HepG2 (cell line): ENCODE results near the gene ABRACL. TPM values are rescaled to one million over a fixed set of nuclear protein-coding genes. Genes with fewer than 3 reads are reported as not detected.

Source experiments
- ATAC-seq: fragments of 200-7000 bp; cut with Tn5 transposase; 3 replicates; pipeline ENCODE4 v1.9.1; 2020; ENCODE audit warnings: mild to moderate bottlenecking, moderate library complexity
- BruUV-seq: library from RNA; stranded (reverse); fragments of 400-500 nt; replicated peaks from 2 replicates; lab custom pipeline; 2021; lab: Mats Ljungman, UMichigan
- CTCF ChIA-PET: fragments of 300-600 bp; formaldehyde crosslinking; extraction: SDS; loops from one replicate; lab custom pipeline; 2021; ENCODE audit warnings: low total read pairs, inconsistent platforms, low intra/inter-chr PET ratio; lab: Yijun Ruan, JAX
- POLR2A ChIA-PET: fragments of 350-600 bp; sonication (Branson Sonifier 250); formaldehyde crosslinking; loops from one replicate; lab custom pipeline; 2020; ENCODE audit warnings: antibody characterized with exemption, inconsistent platforms; lab: Yijun Ruan, JAX
- DNase-seq: peaks from one replicate; pipeline ENCODE4 v3.0.0-alpha.2; 2015; ENCODE audit warnings: low spot score
- FAIRE-seq: peaks from 3 replicates; lab custom pipeline; 2011; peaks lifted over from hg19 to GRCh38; lab: Jason Lieb, UNC
- H2AFZ ChIP-seq: one replicate; pipeline ENCODE4 v1.6.1; 2011; ENCODE audit warnings: low read length, inconsistent platforms
- H3K27ac ChIP-seq: fragments of 300-600 bp; 3 replicates; pipeline ENCODE4 v1.8.0; 2011; ENCODE audit warnings: mixed run types, mild to moderate bottlenecking, mixed read lengths, low read length, inconsistent platforms; ENCODE audit not compliant: insufficient read depth; ENCODE audit errors: extremely low read length
- H3K27me3 ChIP-seq, 2 experiments: fragments of 200-600 bp in 1 of 2; 2 replicates in 1 of 2; 3 replicates in 1 of 2; pipeline versions ENCODE4 v1.6.0 to v1.8.0; 2011; ENCODE audit warnings: low read length in 2 of 2, mild to moderate bottlenecking in 2 of 2, moderate library complexity in 2 of 2, inconsistent platforms in 1 of 2; ENCODE audit not compliant: insufficient read depth in 2 of 2, control insufficient read depth in 1 of 2
- H3K36me3 ChIP-seq, 2 experiments: fragments of 200-600 bp in 1 of 2; replicated peaks in 1 of 2; 2 replicates in 1 of 2; 3 replicates in 1 of 2; pipeline versions ENCODE4 v1.5.1 to v1.8.0; 2011; ENCODE audit warnings: low read length in 2 of 2, inconsistent platforms in 1 of 2; ENCODE audit not compliant: insufficient read depth in 2 of 2, control insufficient read depth in 1 of 2
- H3K4me1 ChIP-seq: 2 replicates; pipeline ENCODE4 v1.5.1; 2012; ENCODE audit warnings: low read length, inconsistent platforms; ENCODE audit not compliant: insufficient read depth
- H3K4me2 ChIP-seq: 2 replicates; pipeline ENCODE4 v1.6.0; 2011; ENCODE audit warnings: low read depth, low read length, inconsistent platforms
- H3K4me3 ChIP-seq, 3 experiments: fragments of 200-600 bp in 1 of 3; sonication (generic), shearing (Covaris generic) in 1 of 3; replicated peaks in 1 of 3; 2 replicates each; pipeline ENCODE4 v1.5.1; 2011 to 2016; ENCODE audit warnings: low read length in 3 of 3, inconsistent platforms in 2 of 3, low read depth in 2 of 3, mild to moderate bottlenecking in 2 of 3, control low read depth in 1 of 3, mixed read lengths in 1 of 3; ENCODE audit not compliant: insufficient read depth in 1 of 3
- H3K79me2 ChIP-seq: one replicate; pipeline ENCODE4 v1.6.1; 2011; ENCODE audit warnings: low read length, inconsistent platforms; ENCODE audit not compliant: insufficient read depth
- H3K9ac ChIP-seq: 2 replicates; pipeline ENCODE4 v1.6.0; 2011; ENCODE audit warnings: mild to moderate bottlenecking, low read depth, low read length, inconsistent platforms; ENCODE audit not compliant: insufficient read depth
- H3K9me3 ChIP-seq: 2 replicates; pipeline ENCODE4 v1.5.1; 2012; ENCODE audit warnings: mild to moderate bottlenecking, low read length
- H4K20me1 ChIP-seq: 2 replicates; pipeline ENCODE4 v1.6.0; 2011; ENCODE audit warnings: inconsistent platforms, mild to moderate bottlenecking, low read length, moderate library complexity; ENCODE audit not compliant: insufficient read depth
- HMGXB3 ChIP-seq: sonication (generic); formaldehyde crosslinking; IDR thresholded peaks from 2 replicates; pipeline ENCODE4 v1.4.0; 2020; ENCODE audit warnings: missing genetic modification reagents, borderline replicate concordance
- MZF1 ChIP-seq: sonication (generic); formaldehyde crosslinking; IDR thresholded peaks from 2 replicates; pipeline ENCODE4 v1.8.1; 2023; ENCODE audit warnings: mild to moderate bottlenecking, missing genetic modification reagents, borderline replicate concordance
- SMARCC2 ChIP-seq: fragments of 450-650 bp; IDR thresholded peaks from 2 replicates; pipeline ENCODE4 v1.6.1; 2017; ENCODE audit warnings: antibody characterized with exemption, mild to moderate bottlenecking
- TCF12 ChIP-seq, 2 experiments: fragments of 450-650 bp in 1 of 2; sonication (generic) in 1 of 2; formaldehyde crosslinking in 1 of 2; IDR thresholded peaks; 2 replicates each; pipeline versions ENCODE4 v1.6.1 to v1.8.0; 2017 to 2022; ENCODE audit warnings: antibody characterized with exemption in 1 of 2, mild to moderate bottlenecking in 1 of 2, missing genetic modification reagents in 1 of 2, moderate library complexity in 1 of 2
- ZBTB40 ChIP-seq, 2 experiments: fragments of 450-650 bp in 1 of 2; sonication (generic) in 1 of 2; formaldehyde crosslinking in 1 of 2; IDR thresholded peaks; 2 replicates each; pipeline versions ENCODE4 v1.6.1 to v1.8.0; 2016 to 2022; ENCODE audit warnings: antibody characterized with exemption in 1 of 2, mild to moderate bottlenecking in 1 of 2, missing genetic modification reagents in 1 of 2
- ZBTB49 ChIP-seq: sonication (generic); formaldehyde crosslinking; IDR thresholded peaks from 2 replicates; pipeline ENCODE4 v1.4.0; 2020; ENCODE audit warnings: missing genetic modification reagents, borderline replicate concordance
- ZNF83 ChIP-seq: sonication (generic); formaldehyde crosslinking; IDR thresholded peaks from 2 replicates; pipeline ENCODE4 v1.4.0; 2020; ENCODE audit warnings: missing genetic modification reagents, mild to moderate bottlenecking, borderline replicate concordance
- WGBS: methylation state at CpG from one replicate; pipeline ENCODE4 v1.1.6; 2017; ENCODE audit warnings: low lambda C conversion rate; 5-methylcytosine and 5-hydroxymethylcytosine counted together
- in situ Hi-C: cut with HindIII; loops from 2 replicates; pipeline ENCODE4 v1.10.0; 2017; ENCODE audit warnings: low pct_unique_long_range_greater_than_20kb; ENCODE audit not compliant: extremely low pct_ligation_motif_present
- intact Hi-C: fragments of 100-400 bp; cut with micrococcal nuclease; formaldehyde crosslinking; loops from one replicate; pipeline ENCODE4 v1.10.0; 2022; ENCODE audit not compliant: unreplicated experiment
- polyA plus RNA-seq, 8 experiments: library from polyadenylated mRNA; depleted of rRNA in 3 of 8; stranded (reverse) in 7 of 8; unstranded in 1 of 8; fragments of >200 nt; fragmentation: Illumina TruSeq in 4 of 8; extraction: Trizol in 4 of 8; gene quantifications; 2 replicates each; pipeline versions ENCODE4 v1.2.1 to v1.2.3, GENCODE V29; 2011 to 2016; ENCODE audit warnings: low read depth in 4 of 8, missing spikeins in 1 of 8, mixed read lengths in 1 of 8; ENCODE audit not compliant: insufficient read depth in 1 of 8
- total RNA-seq, 5 experiments: library from RNA; depleted of rRNA; stranded (reverse); fragments of >200 nt; fragmentation: Illumina TruSeq; extraction: Trizol; gene quantifications; 2 replicates each; pipeline ENCODE4 v1.2.3, GENCODE V29; 2016; ENCODE audit warnings: low read depth in 1 of 5

The ABRACL gene
- total and polyA plus RNA-seq, 2 of the 13 experiments (the other 11 are each of a cell fraction or from before 2014, with no cell fraction given) = 1.4 to 5.4 TPM

GRCh38 chr6:139008117-139008516, 20.4 kb upstream of the ABRACL start:
- ATAC-seq = no peak
- WGBS = 59% methylated on average over 9 of the region's 9 CpGs
- Histone ChIP-seq H3K27ac (no peak overlapping the region), H4K20me1 (no peaks in the 10 kb centered on the region), H3K4me3 (no peak overlapping the region), H3K9ac (no peak overlapping the region), H3K27me3 (no peaks in the 10 kb centered on the region), H3K9me3 (no peaks in the 10 kb centered on the region), H3K4me2 (no peak overlapping the region), H2AFZ (no peak overlapping the region), H3K36me3 (no peaks in the 10 kb centered on the region), H3K4me1 (peaks cover 10% of the 10 kb centered on the region; the same call in 1 of the 2 replicates), H3K79me2 (no peaks in the 10 kb centered on the region)
- no peak for DNase-seq
- ChIA-PET POLR2A (no interaction called here), CTCF (no interaction called here)
- intact Hi-C loops = no loop called here
- no peak for FAIRE-seq
- in situ Hi-C loops = no loop called here
- BruUV-seq = no TSS peak
- TF ChIP-seq HMGXB3 (CRISPR knock-in tag) = no peak
- TF ChIP-seq ZBTB49 (CRISPR knock-in tag) = no peak
- no peak for TF ChIP-seq ZBTB40 (IDR thresholded peaks at IDR 0.05)
- TF ChIP-seq ZBTB40 (CRISPR knock-in tag; IDR thresholded peaks at IDR 0.05) = no peak
- TF ChIP-seq TCF12 (IDR thresholded peaks at IDR 0.05) = no peak
- TF ChIP-seq TCF12 (CRISPR knock-in tag; IDR thresholded peaks at IDR 0.05) = no peak
- no peak for TF ChIP-seq ZNF83 (CRISPR knock-in tag)
- TF ChIP-seq SMARCC2 = no peak
- TF ChIP-seq MZF1 (CRISPR knock-in tag) = no peak
